ENCODE results near the gene SOX5.
"Not testable (repeated sequence)": the region's sequence is repeated elsewhere in the genome, so short reads cannot be mapped to it uniquely, and the experiment has no call there.

The SOX5 gene

DNA sequence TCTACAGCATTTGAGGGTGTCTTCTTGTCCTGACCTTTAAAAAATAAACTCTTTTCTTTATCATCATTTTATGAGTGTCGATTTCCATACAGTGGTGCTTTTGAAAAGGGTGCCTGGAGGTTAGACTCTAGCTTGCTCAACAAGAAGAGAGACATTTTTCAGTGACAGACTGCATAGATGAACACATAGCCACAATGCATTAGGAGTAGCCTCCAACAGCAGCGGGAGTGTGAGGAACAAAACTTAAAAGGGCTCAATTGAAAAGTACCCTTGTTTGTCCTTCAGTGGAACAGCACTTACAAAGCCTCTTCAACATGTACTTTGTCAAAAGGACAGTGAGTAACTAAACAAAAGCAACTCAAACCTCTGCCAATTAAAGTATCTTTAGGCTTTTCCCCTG, 119.3 kb downstream of the SOX5 start:
- no peak for DNase-seq

DNA sequence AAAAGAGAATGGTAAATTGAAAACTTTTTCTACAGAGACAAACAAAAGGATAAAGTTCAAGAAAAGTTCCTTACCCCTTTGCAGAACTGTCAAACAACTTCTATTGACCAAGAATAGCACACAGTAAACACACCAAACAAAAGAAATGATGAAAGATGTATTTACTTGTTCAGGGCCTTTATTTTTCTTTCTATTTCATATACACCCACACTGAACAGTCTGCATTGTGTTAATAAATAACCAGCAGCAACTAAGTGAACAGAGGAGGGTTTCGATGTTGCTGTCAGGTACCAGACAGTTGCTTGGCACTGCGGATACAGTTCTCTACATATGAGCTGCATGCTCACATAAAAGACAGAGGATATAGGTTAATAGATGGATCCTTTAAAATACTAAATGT, 122.1 kb downstream of the SOX5 start:
- DNase-seq = no peak

DNA sequence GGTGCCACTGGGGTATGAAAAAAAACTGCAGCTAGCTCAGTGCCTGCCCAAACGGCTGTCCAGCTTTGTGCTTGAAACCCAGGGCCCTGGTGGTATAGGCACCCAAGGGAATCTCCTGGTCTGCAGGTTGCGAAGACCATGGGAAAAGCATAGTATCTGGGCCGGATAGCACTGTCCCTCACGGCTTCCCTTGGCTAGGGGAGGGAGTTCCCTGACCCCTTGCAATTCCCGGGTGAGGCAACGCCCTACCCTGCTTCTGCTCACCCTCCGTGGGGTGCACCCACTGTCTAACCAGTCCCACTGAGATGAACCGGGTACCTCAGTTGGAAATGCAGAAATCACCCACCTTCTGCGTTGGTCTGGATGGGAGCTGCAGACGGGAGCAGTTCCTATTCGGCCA, 124.3 kb downstream of the SOX5 start:
- DNase-seq = not testable (repeated sequence)

DNA sequence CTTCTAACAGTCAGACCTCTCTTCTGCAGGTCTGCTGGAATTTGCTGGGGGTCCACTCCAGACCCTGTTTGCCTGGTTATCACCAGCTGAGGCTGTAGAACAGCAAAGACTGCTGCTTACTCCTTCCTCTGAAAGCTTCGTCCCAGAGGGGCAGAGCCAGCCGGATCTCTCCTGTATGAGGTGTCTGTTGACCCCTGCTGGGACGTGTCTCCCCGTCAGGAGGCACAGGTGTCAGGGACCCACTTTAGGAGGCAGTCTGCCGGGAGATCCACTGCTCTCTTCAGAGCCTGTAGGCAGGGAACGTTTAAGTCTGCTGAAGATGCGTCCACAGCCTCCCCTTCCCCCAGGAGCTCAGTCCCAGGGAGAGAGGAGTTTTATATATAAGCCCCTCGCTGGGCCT, 125.1 kb downstream of the SOX5 start:
- no peak for DNase-seq

DNA sequence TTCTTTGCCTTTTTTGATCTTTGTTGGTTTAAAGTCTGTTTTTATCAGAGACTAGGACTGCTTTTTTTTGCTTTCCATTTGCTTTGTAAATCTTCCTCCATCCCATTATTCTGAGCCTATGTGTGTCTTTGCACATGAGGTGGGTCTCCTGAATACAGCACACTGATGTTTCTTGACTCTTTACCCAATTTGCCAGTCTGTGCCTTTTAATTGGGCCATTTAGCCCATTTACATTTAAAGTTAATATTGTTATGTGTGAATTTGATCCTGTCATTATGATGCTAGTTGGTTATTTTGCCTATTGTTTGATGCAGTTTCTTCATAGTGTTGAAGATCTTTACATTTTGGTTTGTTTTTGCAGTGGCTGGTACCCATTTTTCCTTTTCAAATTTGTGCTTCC, 126.6 kb downstream of the SOX5 start:
- DNase-seq = not testable (repeated sequence)

DNA sequence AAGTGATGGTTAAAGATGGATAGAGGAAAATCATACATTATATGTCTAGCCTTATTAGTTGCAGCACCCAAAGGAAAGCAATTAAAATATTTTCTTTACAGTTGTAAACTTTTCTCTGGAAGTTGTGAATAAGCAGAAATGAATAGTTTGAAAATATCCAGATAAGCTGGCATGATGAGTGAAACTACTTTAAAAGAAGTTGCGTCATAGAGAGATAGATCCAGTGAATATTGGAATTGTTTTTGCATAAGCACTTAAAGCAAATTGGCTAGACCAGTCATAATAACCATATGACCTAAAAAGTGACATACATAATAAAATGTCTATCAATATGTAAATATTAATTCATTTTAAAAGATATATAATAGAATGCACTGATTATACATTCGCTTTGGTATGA, 132.1 kb downstream of the SOX5 start:
- DNase-seq = no peak

DNA sequence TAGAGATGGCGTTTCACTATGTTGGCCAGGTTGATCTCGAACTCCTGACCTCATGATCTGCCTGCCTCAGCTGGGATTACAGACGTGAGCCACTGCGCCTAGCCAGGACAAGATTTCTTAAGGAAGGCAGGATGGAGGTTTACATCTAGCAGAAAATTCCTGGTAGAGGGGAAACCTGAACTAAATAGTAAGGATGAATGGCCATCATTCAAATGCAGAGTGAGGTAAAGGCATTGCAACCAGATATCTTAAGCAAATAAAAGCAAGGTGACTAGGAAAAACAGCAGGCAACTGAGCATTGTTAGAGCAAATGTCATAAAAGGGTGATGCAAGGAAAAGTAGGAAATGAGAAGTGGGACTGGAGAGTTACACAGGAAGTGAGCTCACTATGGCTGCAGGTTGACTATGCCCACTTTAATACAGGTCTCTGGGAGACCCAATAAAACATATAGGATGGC, 133.0 kb downstream of the SOX5 start:
- DNase-seq = peak; percentile 38

DNA sequence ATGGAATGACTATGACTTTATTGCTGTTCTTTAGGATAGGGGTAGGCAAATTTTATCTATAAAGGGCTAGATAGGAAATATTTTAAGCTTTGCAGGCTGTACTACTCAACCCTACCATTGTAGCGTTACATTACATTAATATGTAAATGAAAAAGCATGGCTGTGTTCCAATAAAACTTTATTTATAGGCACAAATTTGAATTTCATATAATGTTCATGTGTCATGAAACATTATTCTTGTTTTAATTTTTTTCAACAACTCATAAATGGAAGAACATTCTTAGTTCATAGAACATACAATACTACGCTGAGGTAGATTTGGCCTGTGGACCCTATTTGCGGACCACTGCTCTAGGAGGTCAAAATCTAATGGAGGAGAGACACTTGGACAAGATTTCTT, 133.7 kb downstream of the SOX5 start:
- DNase-seq = no peak

DNA sequence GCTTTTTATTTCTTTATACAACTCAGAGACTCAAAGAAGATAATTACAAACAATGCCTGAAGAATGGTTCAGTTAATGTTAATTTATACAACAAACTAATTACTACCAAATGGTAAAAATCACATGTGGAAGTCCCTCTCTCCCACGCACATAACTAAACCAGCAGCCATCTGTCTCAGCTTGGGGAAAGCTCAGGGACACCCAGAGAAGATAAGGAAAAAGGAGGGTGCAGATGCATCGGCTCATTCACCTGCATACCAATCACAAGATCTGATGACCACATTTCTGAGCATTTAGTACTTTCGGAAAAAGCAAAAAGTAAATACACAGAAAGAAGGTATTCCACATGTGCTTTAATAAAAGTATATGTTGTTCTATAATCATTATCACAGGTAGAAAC, 136.3 kb downstream of the SOX5 start:
- DNase-seq = peak; percentile 57

DNA sequence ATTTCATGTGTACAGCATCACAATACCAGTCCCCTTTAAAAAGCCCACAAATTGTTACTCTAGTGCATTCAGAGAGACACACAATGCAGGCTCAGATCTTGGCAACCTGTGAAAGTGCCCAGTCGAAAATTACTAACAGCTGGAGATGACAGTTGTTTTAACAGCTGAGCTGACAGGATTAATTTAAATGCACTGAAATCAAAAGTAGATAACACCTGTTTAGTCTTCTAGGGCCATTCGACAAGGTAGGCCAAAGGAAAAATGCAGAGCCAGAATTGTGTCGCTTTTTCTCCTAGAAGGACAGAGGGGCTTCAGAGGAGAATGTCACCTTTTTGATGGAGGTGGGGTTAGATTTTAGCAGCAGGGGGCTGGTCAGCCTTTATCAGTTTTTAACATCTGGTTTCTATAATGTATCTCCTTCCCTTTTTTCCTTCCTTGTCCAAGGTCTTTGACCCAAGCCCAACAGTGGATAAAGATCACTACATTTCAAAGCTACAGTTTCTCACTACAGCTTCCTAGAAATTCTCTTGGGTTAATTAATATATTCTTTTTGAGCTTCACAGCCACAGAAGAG, 139.1 kb downstream of the SOX5 start:
- peak; percentile 80 for DNase-seq

DNA sequence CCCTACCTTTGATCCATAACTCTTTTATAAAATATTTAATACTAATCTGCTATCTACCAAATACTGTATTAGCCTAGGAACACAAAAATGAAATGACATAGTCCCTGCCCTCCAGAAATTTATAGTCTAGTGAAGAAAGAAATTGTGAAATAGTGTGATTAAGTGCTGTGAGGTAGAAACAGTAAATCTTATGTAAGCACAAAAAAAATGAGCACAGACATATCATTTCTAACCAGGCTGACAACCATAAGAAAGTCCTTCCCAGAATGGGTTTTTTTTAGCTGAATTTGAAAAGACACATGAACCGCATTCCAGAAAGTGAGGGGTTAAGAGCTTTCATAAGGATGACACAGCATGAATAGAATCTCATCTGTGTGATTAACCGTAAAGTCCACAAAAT, 145.9 kb downstream of the SOX5 start:
- DNase-seq = peak; percentile 12

DNA sequence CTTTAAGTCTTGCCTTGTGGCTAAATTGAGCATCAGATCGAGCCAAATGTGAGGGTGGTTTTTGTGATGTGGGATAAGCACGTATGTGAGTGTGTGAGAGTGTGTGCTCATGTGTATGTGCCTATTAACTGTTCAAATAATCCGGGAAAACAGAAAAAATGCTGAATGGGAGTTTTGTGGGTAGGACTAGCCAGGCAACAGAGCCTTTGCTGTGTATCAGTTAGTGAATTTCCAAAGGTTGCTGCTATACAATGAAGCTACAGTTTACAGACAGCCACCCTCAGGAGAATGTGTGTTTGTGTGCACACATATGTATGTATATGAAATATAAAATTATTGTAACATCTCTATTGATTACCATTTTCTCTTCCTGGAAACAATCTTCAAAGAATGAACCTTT, 154.0 kb downstream of the SOX5 start:
- DNase-seq = no peak

DNA sequence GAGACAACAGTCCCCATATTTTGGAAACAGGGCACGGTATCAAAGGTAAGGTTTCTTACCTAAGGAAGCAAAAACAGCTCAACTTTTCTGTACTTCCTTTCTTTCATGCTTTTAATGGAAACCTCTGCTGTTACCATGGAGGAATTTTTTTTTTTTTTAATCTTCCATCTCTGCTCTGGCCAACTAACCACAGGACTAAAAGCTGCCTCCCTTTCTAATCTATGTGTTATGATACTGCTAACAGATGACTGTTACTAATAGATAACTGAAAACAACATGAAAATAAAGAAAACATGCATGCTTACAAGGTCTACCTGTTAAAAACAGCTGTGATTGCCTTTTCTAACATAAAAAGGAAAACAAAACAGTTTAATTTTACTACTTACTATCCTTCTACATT, 168.4 kb downstream of the SOX5 start:
- no peak for DNase-seq

DNA sequence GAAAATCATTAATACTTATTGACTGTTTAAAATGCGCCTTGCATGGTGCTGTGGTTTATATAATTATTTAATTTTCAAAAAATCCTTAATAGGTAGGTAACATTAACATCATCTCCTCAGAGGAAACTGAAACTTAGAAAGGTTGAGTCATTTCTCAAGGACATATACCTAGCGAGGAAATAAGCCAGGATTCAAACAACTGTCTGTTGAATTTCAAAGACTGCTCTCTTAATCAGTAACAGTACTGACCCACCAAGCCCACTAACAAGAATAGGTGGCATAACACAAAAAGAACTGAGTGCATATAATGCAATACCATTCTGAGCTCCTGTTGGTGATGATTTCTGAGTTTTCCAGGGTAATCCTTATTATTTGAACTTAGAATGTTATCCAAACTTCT, 174.3 kb downstream of the SOX5 start:
- DNase-seq = no peak

DNA sequence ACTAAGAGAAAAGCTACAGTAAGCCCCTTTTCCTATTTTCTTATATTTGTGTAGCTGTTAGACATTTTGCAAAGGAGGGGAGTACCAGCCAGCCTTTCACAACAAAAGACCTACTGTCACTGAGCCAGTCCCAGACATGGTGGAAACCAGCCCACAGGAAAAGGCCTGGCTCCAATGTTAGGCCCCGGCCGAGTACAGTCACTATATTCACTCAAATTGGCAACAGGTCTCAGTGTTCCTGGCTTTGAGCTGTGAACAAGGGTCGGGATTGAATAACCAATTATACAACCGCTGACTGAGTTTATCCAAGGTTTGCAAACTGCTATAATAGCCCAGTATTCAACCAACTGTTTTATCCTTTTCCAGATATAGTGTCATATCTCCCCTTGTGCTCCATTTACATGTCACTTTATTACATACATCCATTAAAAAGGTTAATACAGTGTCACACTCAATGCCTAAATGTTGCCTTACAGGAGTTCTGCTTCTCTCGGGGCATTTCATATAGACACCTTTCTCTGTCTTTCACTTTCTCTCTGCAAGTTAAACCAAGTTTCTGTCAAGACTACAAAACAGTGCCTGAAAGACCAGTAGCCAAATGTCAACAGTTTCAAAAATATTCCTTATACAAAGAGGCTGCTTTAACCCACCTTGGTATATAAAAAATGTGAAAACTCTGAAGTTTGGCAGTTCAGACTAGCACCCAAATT, 178.1 kb downstream of the SOX5 start:
- DNase-seq = no peak

DNA sequence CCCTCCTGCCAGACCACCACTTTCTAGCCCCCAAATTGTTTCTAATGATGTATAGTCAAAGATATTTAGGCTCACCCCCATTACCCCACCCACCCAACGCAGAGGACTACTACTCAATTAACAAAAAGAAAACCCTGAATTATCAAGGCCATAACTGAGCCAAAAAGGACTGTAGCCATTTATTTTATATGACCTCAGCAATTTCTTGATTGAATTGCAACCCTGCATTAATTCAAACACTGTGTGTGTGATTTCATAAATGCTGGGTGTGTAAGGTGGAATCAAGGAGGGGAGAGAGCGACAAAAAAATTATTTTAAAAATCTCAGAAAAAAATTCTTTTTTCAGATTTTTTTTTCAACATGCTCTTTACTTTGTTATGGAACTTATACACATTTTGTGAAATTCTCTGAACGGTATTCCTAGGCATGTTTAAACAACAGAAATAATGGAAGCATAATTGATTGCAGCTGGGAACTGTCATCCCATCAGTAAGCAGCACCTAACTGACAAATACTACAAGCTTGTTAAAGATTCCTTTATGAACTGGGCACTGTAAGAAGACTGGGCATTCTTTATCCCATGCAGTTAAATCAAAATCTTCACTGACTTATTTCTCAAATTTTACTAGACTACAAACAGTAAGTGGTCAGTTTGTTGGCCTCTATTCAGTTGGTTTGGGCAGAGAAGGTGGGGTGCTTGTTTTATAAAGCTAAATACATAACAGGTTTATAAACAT, 179.1 kb downstream of the SOX5 start:
- no peak for DNase-seq

DNA sequence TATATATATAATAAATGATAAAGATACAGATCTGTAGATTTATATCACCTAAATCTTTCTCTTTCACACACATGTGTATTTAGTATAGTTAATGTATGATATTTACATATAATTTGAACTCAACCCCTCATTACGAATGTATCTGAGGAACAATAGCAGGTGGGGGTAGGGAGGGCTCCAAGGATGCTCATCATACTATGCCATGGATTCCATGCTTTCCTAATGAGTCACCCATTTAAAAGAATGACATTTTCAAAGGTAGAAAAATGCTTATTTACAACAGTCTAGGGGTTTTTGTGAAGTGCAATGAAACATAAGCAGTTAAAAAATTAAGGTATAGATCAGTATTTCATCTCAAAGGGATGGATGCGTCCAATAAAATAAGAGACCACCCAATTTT, 181.6 kb downstream of the SOX5 start:
- no peak for DNase-seq

DNA sequence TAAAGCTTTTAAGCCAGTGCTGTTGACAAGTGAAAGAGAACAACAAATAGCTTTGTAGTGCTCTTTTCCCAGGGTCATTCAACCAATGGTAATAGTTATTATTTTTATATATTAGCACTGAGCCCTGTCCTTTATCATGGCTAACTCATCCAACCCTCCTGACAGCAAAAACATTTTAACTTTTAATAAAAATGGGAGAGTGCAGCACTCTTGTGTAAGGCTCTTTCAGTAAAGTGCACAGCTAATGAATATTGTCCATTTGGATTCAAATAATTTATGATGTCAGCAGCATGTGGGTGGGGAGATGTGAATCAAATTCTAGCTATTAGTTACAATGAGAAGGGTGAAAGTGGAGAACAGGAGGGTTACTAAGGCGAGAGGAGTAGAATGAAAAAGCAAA, 185.7 kb downstream of the SOX5 start:
- no peak for DNase-seq

DNA sequence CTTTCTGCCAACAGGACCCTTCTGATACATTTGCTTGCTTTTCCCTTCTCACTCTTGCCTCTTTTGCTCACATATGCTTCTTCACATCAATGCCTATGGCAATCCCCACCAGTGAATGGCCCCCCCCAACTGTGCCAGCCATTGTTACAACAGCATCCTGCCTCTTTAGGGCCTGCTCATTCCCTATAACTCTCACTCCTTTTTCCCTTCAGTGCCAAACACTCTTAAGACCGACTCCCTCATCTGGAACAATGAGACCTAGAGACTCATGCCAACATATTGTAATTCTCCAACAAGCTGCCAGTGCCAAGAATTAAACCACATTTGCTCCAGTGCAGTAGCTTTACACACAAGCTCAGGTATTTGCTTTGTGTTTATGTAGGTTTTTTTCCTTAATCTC, 189.0 kb downstream of the SOX5 start:
- peak; percentile 40 for DNase-seq

DNA sequence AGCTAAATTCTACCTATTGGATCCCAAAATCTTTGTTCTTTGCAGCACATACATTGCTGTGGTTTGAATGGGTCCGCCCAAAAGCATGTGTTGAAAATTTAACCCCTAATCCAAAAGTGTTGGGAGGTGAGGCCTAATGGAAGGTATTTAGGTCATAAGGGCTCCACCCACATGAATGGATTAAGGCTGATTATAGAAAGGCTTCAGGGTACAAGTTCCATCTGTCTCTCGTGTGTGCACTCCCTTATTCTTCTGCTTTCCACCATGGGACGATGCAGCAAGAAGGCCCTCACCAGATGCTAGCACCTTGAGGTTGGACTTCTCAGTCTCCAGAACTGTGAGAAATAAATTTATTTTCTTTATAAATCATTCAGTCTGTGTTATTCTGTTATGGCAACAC, 190.9 kb downstream of the SOX5 start:
- no peak for DNase-seq

DNA sequence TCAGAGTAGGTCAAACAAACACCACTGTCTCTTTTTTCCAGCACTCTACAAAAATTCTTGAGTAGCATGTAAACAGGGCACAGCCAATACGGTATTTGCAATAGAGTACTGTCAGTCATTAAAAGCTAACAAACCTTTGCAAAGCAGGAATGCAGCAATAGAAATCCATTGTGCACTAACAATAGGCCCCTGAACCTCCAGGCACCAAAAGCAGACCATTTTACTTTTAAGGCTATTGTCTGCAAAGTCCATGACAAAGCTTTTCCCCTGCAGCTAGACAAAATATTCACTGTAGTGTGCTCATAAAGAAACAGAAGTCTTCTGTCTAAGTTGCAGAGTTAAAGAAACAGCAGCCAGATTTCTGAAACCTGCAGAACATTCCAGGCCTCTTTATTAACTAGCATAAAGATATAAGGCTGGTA, 191.9 kb downstream of the SOX5 start:
- no peak for DNase-seq

DNA sequence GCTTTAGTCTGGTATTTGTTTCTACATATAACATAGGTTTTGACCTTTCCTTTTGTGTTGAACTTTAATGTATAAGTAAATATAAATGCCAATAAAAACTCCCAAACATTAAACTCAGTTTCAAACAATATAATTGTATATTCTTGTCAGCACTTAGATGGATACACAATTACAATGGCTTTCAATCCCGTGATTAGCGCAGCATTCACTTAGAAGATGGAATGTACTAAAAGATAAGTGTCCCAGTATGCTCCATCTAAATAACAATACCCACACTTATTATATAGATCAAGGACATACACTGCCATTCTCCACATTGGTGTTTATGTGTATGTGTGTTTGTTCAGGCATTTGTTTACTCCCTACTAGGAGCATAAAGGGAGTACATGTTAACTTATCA, 193.1 kb downstream of the SOX5 start:
- DNase-seq = no peak

DNA sequence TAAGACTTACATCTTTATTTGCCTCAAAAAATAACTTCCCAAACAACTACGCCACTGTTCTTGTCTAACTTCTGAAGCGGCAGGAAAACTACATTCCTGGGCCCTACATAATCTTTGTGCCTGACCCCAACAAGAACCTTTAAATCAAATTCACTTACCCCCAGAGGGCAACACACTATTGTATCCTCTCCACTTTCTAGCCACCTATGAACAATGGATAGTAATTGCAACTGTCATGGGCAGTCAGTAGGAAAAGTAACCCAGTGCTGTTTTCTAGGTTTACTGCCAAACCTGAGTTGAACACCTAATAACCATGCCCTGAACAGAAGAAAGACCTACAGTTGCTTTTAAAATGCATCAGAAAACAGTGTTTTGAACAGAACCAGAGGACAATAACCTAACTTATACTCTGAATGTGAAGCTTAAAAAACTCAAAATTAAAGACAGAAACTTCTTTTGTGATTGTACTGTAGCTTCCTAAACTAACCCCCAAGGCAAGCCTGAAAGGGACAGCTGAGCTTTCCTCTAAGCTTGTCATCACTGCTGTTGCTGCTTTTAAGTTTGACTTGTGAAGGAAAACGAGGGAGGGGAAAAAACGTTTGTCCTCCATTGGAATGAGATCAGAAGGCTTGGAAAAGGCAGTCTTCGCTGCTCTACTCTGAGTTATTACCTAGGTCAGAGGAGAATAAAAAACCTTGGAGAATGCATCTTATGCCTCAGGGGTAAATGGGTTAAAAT, 195.7 kb downstream of the SOX5 start:
- DNase-seq = no peak

DNA sequence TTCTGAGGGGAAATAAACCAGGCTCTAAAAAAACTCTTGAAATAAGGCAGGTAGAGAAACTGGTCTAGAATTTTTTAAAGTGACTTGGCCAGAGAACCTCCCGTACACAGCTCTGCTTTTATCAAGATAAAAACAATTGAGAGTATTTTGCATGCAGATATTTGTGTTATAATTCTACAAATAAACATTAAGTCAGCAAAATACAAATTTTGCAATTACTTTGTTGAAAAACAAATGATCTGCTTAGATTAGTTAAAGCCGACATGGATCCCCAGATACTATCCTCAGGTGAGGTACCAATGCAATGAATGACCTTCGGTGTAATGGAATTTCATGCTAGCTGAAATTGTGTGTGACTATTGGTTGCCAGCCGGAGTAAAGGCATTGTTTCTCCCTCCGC, 197.2 kb downstream of the SOX5 start:
- DNase-seq = no peak

Measured in NCI-H2171 treated with DMSO at 0.1 percent for 48 hours (cell line).